Measurements from ENCODE around the gene KSR2.

DNA sequence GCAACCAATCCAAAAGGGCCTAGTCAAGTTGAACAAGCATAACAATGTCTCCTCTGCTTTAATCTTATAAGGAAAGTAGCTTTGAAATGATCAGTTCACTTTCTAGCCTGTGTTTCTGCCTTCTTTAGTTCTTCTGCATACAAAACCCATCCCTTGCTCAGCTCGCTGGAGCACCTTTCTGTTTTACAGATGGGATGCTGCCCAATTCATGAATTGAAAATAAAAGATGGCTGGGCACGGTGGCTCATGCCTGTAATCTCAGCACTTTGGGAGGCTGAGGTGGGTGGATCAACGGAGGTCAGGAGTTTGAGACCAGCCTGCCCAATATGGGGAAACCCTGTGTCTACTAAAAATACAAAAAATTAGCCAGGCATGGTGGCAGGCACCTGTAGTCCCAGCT lies 43.2 kb upstream of the KSR2 start:
- TF ChIP-seq, protein P1, sequence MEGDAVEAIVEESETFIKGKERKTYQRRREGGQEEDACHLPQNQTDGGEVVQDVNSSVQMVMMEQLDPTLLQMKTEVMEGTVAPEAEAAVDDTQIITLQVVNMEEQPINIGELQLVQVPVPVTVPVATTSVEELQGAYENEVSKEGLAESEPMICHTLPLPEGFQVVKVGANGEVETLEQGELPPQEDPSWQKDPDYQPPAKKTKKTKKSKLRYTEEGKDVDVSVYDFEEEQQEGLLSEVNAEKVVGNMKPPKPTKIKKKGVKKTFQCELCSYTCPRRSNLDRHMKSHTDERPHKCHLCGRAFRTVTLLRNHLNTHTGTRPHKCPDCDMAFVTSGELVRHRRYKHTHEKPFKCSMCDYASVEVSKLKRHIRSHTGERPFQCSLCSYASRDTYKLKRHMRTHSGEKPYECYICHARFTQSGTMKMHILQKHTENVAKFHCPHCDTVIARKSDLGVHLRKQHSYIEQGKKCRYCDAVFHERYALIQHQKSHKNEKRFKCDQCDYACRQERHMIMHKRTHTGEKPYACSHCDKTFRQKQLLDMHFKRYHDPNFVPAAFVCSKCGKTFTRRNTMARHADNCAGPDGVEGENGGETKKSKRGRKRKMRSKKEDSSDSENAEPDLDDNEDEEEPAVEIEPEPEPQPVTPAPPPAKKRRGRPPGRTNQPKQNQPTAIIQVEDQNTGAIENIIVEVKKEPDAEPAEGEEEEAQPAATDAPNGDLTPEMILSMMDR (IDR thresholded peaks at IDR 0.05) = no peak
- no peak for TF ChIP-seq POLR2A (IDR thresholded peaks at IDR 0.05)
